ENCODE data around the gene PNPO.

DNA sequence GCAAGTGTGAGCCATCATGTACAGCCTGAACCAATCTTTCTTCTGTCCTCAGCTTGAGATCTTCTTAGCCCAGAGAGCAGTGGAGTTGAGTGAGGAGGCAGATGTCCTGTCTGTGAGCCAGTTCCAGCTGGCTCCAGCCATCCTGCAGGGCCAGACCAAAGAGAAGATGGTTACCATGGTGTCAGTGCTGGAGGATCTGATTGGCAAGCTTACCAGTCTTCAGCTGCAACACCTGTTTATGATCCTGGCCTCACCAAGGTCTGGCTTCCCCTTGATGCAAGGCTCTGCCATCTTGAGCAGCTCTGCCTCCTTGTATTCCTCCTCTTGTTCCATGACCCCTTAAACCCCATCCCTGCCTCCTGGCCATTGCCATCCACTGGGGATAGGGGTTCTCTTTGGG, 39.2 kb downstream of the PNPO start:
- TF ChIP-seq, protein P1, sequence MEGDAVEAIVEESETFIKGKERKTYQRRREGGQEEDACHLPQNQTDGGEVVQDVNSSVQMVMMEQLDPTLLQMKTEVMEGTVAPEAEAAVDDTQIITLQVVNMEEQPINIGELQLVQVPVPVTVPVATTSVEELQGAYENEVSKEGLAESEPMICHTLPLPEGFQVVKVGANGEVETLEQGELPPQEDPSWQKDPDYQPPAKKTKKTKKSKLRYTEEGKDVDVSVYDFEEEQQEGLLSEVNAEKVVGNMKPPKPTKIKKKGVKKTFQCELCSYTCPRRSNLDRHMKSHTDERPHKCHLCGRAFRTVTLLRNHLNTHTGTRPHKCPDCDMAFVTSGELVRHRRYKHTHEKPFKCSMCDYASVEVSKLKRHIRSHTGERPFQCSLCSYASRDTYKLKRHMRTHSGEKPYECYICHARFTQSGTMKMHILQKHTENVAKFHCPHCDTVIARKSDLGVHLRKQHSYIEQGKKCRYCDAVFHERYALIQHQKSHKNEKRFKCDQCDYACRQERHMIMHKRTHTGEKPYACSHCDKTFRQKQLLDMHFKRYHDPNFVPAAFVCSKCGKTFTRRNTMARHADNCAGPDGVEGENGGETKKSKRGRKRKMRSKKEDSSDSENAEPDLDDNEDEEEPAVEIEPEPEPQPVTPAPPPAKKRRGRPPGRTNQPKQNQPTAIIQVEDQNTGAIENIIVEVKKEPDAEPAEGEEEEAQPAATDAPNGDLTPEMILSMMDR (IDR thresholded peaks at IDR 0.05), result no peak
- no peak for TF ChIP-seq POLR2A (IDR thresholded peaks at IDR 0.05)

Measured in thyroid gland (tissue), 4 donors.